GM21381 (cell line): Measurements from ENCODE around the gene AIFM2.
"Not testable (repeated sequence)": the region's sequence is repeated elsewhere in the genome, so short reads cannot be mapped to it uniquely, and the experiment has no call there.

ENCODE experiments used
- ATAC-seq: cut with Tn5 transposase; IDR thresholded peaks from one replicate; pipeline ENCODE4 v1.9.1; 2021; ENCODE audit warnings: mild to moderate bottlenecking, moderate library complexity; ENCODE audit not compliant: unreplicated experiment

AIFM2 gene

GRCh38 chr10:70096016-70096704, 36.5 kb downstream of the AIFM2 start:
- ATAC-seq, result no peak

- ATAC-seq, result no peak
These were observed 38.4 kb downstream of the AIFM2 start for GRCh38 chr10:70094250-70094649.

- ATAC-seq, result no peak
These were observed 39.2 kb downstream of the AIFM2 start for GRCh38 chr10:70093335-70093944.

- no peak for ATAC-seq
These were observed 40.3 kb downstream of the AIFM2 start for GRCh38 chr10:70092389-70092718.

GRCh38 chr10:70090951-70091350, 41.7 kb downstream of the AIFM2 start:
- no peak for ATAC-seq

GRCh38 chr10:70090013-70090412, 42.6 kb downstream of the AIFM2 start:
- ATAC-seq, result no peak

- no peak for ATAC-seq
These were observed 44.3 kb downstream of the AIFM2 start for GRCh38 chr10:70088308-70088698.

GRCh38 chr10:70087616-70088307, 44.9 kb downstream of the AIFM2 start:
- no peak for ATAC-seq

GRCh38 chr10:70085975-70086613, 46.5 kb downstream of the AIFM2 start:
- ATAC-seq, result no peak

GRCh38 chr10:70084189-70084588, 48.4 kb downstream of the AIFM2 start:
- no peak for ATAC-seq

- ATAC-seq, result not testable (repeated sequence)
These were observed 51.8 kb downstream of the AIFM2 start for GRCh38 chr10:70080789-70081188.

GRCh38 chr10:70078937-70079336, 53.7 kb downstream of the AIFM2 start:
- no peak for ATAC-seq

- ATAC-seq, result no peak
These were observed 54.3 kb downstream of the AIFM2 start for GRCh38 chr10:70078329-70078728.

GRCh38 chr10:70074971-70075370, 57.7 kb downstream of the AIFM2 start:
- no peak for ATAC-seq

GRCh38 chr10:70074165-70074564, 58.5 kb downstream of the AIFM2 start:
- ATAC-seq, result no peak

GRCh38 chr10:70070834-70071233, 61.8 kb downstream of the AIFM2 start:
- ATAC-seq, result no peak

- ATAC-seq, result no peak
These were observed 63.3 kb downstream of the AIFM2 start for GRCh38 chr10:70069346-70069745.

GRCh38 chr10:70068925-70069324, 63.7 kb downstream of the AIFM2 start:
- ATAC-seq, result no peak

- no peak for ATAC-seq
These were observed 65.0 kb downstream of the AIFM2 start for GRCh38 chr10:70067586-70067985.

GRCh38 chr10:70066190-70066589, 66.4 kb downstream of the AIFM2 start:
- no peak for ATAC-seq

GRCh38 chr10:70064486-70064885, 68.1 kb downstream of the AIFM2 start:
- ATAC-seq, result no peak
